ENCODE measurements around the gene LDHD. TPM values are rescaled to one million over a fixed set of nuclear protein-coding genes. Genes with fewer than 3 reads are reported as not detected.

Gene LDHD
- total and polyA plus RNA-seq, 10 of the 15 experiments (the other 5 are each of a cell fraction or from before 2014, with no cell fraction given) = 0.10 to 0.12 TPM; not detected in 8

DNA sequence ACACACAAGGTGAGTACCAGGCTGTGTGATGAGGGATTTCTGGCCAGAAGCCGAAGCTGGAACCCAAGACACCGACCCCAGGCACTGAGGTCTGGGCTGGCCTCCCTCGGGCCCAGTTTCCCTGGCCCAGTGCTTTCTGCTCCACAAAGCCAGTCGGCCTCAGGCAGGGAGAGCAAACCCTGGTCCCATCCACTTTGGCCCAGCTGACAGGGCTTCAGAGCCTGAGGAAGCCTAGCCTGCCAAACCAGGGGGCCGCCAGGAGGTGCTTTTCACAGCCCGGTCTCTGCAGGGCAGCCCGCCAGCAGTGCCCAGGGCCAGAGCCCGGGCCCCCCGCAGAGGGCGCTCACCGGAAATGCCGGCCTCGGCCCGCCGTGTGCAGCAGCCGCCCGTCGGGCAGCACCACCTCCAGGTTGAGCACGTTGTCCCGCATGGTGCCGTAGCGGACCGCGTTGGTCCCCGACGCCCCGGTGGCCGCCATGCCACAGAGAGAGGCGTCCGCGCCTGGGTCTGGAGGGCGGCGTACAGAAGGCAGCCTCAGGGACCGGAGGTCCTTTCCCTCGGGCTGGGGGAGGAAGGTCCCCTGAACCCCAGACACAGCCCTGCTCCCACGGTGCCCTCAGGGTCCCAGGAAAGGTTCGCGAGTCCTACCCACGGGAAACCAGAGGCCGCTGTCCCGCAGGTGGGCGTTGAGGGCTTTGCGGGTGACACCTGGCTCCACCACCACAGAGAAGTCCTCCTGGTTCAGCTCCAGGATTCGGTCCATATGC, 2.2 kb downstream of the LDHD start (continued):
- TF ChIP-seq, protein P1, sequence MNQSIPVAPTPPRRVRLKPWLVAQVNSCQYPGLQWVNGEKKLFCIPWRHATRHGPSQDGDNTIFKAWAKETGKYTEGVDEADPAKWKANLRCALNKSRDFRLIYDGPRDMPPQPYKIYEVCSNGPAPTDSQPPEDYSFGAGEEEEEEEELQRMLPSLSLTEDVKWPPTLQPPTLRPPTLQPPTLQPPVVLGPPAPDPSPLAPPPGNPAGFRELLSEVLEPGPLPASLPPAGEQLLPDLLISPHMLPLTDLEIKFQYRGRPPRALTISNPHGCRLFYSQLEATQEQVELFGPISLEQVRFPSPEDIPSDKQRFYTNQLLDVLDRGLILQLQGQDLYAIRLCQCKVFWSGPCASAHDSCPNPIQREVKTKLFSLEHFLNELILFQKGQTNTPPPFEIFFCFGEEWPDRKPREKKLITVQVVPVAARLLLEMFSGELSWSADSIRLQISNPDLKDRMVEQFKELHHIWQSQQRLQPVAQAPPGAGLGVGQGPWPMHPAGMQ (IDR thresholded peaks at IDR 0.05; ENCODE audit: borderline replicate concordance) = no peak
- TF ChIP-seq, protein P2, sequence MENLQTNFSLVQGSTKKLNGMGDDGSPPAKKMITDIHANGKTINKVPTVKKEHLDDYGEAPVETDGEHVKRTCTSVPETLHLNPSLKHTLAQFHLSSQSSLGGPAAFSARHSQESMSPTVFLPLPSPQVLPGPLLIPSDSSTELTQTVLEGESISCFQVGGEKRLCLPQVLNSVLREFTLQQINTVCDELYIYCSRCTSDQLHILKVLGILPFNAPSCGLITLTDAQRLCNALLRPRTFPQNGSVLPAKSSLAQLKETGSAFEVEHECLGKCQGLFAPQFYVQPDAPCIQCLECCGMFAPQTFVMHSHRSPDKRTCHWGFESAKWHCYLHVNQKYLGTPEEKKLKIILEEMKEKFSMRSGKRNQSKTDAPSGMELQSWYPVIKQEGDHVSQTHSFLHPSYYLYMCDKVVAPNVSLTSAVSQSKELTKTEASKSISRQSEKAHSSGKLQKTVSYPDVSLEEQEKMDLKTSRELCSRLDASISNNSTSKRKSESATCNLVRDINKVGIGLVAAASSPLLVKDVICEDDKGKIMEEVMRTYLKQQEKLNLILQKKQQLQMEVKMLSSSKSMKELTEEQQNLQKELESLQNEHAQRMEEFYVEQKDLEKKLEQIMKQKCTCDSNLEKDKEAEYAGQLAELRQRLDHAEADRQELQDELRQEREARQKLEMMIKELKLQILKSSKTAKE (IDR thresholded peaks at IDR 0.05; ENCODE audit: low read depth, poor library complexity, severe bottlenecking) = no peak
- no peak for TF ChIP-seq SMC3 (IDR thresholded peaks at IDR 0.05; ENCODE audit: borderline replicate concordance, low read length)

DNA sequence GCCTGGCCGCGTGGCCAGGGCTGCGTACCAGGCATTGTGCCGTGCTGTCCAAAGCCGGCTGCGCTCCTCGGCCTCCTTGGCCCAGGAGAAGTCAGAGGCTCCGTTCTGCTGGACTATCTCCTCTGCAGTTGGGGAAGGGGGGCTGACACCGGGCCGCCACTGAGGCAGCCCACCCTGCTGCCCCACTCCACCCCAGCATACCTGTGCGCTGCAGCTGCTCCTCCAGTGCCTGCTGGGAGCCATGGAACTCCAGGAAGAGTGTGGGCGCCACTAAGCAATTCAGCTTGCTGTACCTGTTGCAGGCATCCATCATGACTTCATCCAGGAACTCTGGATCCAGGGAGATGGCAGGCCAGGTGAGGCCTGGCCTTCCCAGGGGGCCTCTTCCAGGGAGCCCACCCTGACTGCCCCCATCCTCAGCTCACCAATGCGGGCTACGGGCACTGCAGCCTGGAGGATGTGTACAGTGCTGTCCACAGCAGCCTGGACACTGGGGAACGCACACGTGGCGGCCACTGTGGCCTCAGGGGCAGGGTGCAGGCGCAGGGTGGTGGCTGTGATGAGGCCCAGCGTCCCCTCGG, 2.9 kb downstream of the LDHD start:
- Histone ChIP-seq H3K9ac (ENCODE audit: control insufficient read depth, insufficient read depth, low read length) (no peak overlapping the region), H4K20me1 (ENCODE audit: control insufficient read depth, insufficient read depth) (no peaks in the 10 kb centered on the region), H3K4me3 (no peak overlapping the region), H3K36me3 (ENCODE audit: control insufficient read depth in 2 of 2, insufficient read depth in 2 of 2, low read length in 1 of 2) (no peaks in the 10 kb centered on the region; a peak in 1 of 4 replicates), H3K4me2 (ENCODE audit: control insufficient read depth, insufficient read depth) (no peak overlapping the region), H3K79me2 (ENCODE audit: control insufficient read depth, insufficient read depth, low read length) (no peaks in the 10 kb centered on the region), H3K4me1 (ENCODE audit: control insufficient read depth, insufficient read depth, low read length) (peaks cover 35% of the 10 kb centered on the region), H3K27ac (ENCODE audit: control insufficient read depth, insufficient read depth) (no peak overlapping the region), H3K9me3 (replicated peaks; ENCODE audit: control insufficient read depth, insufficient read depth, low read length) (no peaks in the 10 kb centered on the region), H2AFZ (ENCODE audit: control insufficient read depth, low read depth, low read length) (no peak overlapping the region), H3K27me3 (replicated peaks in 1 of 2; ENCODE audit: control insufficient read depth in 2 of 2, insufficient read depth in 2 of 2, low read length in 1 of 2) (no peaks in the 10 kb centered on the region)
- CTCF ChIA-PET = interaction anchor here (3.8 to 6.7 kb wide), 2 partner anchors 116 to 300 kb away, joined by 18 to 90 read pairs; partner anchors contain the start of gene ZNRF1
- WGBS (ENCODE audit: insufficient coverage, insufficient replicate concordance, low lambda C conversion rate, missing lambda C conversion rate) = 71% methylated on average over 20 of the region's 20 CpGs
- FAIRE-seq (no peak), ATAC-seq (no peak), DNase-seq (ENCODE audit: low read depth, low spot score) (no peak)
- SMC1A ChIA-PET (ENCODE audit: uncharacterized antibody, unreplicated experiment) = interaction anchor here (6.3 to 6.7 kb wide), 2 partner anchors 116 to 250 kb away, joined by 68 to 69 read pairs; partner anchors contain the start of gene ZNRF1
- TF ChIP-seq ZZZ3 (IDR thresholded peaks at IDR 0.05; ENCODE audit: control insufficient read depth, insufficient read length, low read depth) (no peak), SMAD1 (IDR thresholded peaks at IDR 0.05; ENCODE audit: low read depth, partially characterized antibody) (no peak), CBX3 (IDR thresholded peaks at IDR 0.05; ENCODE audit: borderline replicate concordance, low read depth) (no peak), NR2F1 (conservative IDR thresholded peaks at IDR 0.05) (no peak)
- TF ChIP-seq, protein P3, sequence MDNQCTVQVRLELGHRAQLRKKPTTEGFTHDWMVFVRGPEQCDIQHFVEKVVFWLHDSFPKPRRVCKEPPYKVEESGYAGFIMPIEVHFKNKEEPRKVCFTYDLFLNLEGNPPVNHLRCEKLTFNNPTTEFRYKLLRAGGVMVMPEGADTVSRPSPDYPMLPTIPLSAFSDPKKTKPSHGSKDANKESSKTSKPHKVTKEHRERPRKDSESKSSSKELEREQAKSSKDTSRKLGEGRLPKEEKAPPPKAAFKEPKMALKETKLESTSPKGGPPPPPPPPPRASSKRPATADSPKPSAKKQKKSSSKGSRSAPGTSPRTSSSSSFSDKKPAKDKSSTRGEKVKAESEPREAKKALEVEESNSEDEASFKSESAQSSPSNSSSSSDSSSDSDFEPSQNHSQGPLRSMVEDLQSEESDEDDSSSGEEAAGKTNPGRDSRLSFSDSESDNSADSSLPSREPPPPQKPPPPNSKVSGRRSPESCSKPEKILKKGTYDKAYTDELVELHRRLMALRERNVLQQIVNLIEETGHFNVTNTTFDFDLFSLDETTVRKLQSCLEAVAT (IDR thresholded peaks at IDR 0.05) = no peak
- BruUV-seq (replicated peaks) = no TSS peak
- POLR2A ChIA-PET = no interaction called here
- in situ Hi-C loops (cut with MboI) = no loop called here
- RAD21 ChIA-PET (ENCODE audit: unreplicated experiment) = interaction anchor here (1.1 to 4.1 kb wide), 2 partner anchors 88 to 252 kb away, joined by 3 to 38 read pairs; no protein-coding TSS in a partner anchor
- intact Hi-C loops (cut with micrococcal nuclease; ENCODE audit: unreplicated experiment) = loop anchor here (5.0 kb wide), 2 partner anchors 36 to 236 kb away; no protein-coding TSS in a partner anchor
